ENCODE results near the gene KMT2D.
A peak's percentile ranks its signal among the peaks of the same experiment; 100 is the strongest.

KMT2D gene

GRCh38 chr12:49043241-49043640, 17.4 kb downstream of the KMT2D start:
- Histone ChIP-seq H3K4me3 (replicated peaks; ENCODE audit: insufficient read depth, low read length) (no peak overlapping the region), H3K27me3 (ENCODE audit: insufficient read depth, poor library complexity, severe bottlenecking) (no peaks in the 10 kb centered on the region), H3K27ac (replicated peaks) (no peak overlapping the region)
- TF ChIP-seq POLR2AphosphoS5 (IDR thresholded peaks at IDR 0.05; ENCODE audit: low read depth): no peak
- no peak for TF ChIP-seq GABPA (IDR thresholded peaks at IDR 0.05; ENCODE audit: low read depth)
- TF ChIP-seq CTCF (IDR thresholded peaks at IDR 0.05; ENCODE audit: insufficient read depth, low read length): no peak
- TF ChIP-seq REST (IDR thresholded peaks at IDR 0.05; ENCODE audit: insufficient replicate concordance, low read depth): no peak
- no peak for TF ChIP-seq SPI1 (IDR thresholded peaks at IDR 0.05; ENCODE audit: borderline replicate concordance, low read depth)
- DNase-seq (ENCODE audit: low read depth in 1 of 2, low spot score in 1 of 2): no peak

DNA sequence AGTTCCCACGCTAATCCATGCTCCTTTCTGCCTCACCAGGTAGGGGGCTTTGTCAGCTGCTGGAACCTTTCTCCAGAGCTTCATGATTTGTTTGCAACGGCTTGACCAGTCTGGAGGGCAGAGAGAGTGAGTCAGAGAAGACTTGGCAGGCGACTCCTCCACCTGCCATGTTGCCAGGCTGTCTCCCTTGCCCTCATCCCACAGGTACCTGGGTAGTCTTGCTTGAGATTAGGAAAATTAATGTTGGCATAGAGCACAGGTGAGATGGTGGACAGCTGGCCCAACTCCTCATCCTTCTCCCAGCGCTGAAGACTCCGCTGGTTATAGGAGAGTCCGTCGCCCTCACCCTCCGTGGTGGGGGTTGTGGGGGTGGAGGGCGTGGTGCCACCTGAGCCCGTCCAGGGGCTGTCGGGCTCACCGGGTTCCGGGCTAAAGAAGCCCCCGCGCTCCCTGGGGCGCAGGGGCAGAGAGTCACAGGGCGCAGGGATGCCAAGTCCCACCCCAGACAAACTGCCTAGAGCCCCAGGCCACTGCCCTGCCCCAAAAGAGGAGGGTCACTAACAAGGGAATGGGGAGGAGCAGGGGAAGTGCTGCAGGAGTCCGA, 18.6 kb downstream of the KMT2D start:
- DNase-seq (ENCODE audit: low read depth in 1 of 2, low spot score in 1 of 2): no peak
- TF ChIP-seq GABPA (IDR thresholded peaks at IDR 0.05; ENCODE audit: low read depth): no peak
- no peak for TF ChIP-seq POLR2AphosphoS5 (IDR thresholded peaks at IDR 0.05; ENCODE audit: low read depth)
- no peak for TF ChIP-seq SPI1 (IDR thresholded peaks at IDR 0.05; ENCODE audit: borderline replicate concordance, low read depth)
- TF ChIP-seq REST (IDR thresholded peaks at IDR 0.05; ENCODE audit: insufficient replicate concordance, low read depth): no peak
- TF ChIP-seq CTCF (IDR thresholded peaks at IDR 0.05; ENCODE audit: insufficient read depth, low read length): no peak
- Histone ChIP-seq H3K4me3 (replicated peaks; ENCODE audit: insufficient read depth, low read length) (no peak overlapping the region), H3K27ac (replicated peaks) (no peak overlapping the region), H3K27me3 (ENCODE audit: insufficient read depth, poor library complexity, severe bottlenecking) (no peaks in the 10 kb centered on the region)

GRCh38 chr12:49041036-49041880, 19.3 kb downstream of the KMT2D start:
- no peak overlapping the region for H3K27ac ChIP-seq (replicated peaks)
- no peak overlapping the region for H3K4me3 ChIP-seq (replicated peaks; ENCODE audit: insufficient read depth, low read length)
- H3K27me3 ChIP-seq (ENCODE audit: insufficient read depth, poor library complexity, severe bottlenecking): no peaks in the 10 kb centered on the region
- TF ChIP-seq POLR2AphosphoS5 (IDR thresholded peaks at IDR 0.05; ENCODE audit: low read depth): peak; percentile 9; the same call in 1 of the 2 replicates
- no peak for TF ChIP-seq GABPA (IDR thresholded peaks at IDR 0.05; ENCODE audit: low read depth)
- DNase-seq (ENCODE audit: low read depth in 1 of 2, low spot score in 1 of 2): no peak

DNA sequence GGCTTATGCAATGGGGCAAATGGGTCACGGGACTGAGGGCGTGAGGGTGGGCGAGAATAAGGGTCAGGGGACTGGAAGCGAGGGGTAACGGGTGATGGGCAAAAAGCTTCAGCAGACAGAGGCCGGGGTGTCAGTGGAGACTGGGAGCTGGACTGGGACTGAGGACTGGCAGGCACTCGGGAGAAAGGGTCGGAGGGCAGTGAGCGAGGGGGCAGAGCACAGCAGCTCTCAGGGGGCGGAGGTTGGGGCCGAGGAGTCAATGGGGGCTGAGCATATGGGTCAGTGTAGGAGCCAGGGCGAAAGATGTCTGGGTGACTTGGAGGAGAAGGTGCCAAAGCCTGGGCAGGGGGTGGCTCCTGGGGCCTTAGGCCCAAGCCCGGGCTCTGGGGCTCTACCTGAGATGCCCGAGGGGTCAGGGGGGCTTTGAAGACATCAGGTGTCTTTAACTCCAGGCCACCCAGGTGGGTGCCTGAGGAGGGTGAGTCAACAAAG, 20.2 kb downstream of the KMT2D start:
- Histone ChIP-seq H3K27ac (replicated peaks) (no peak overlapping the region), H3K27me3 (ENCODE audit: insufficient read depth, poor library complexity, severe bottlenecking) (no peaks in the 10 kb centered on the region)
- DNase-seq (ENCODE audit: low read depth in 1 of 2, low spot score in 1 of 2): no peak

More for the DNA sequence above, 20.2 kb downstream of the KMT2D start:
- no peak overlapping the region for H3K4me3 ChIP-seq (replicated peaks; ENCODE audit: insufficient read depth, low read length)
- no peak for TF ChIP-seq REST (IDR thresholded peaks at IDR 0.05; ENCODE audit: insufficient replicate concordance, low read depth)
- TF ChIP-seq POLR2AphosphoS5 (IDR thresholded peaks at IDR 0.05; ENCODE audit: low read depth): no peak
- no peak for TF ChIP-seq SPI1 (IDR thresholded peaks at IDR 0.05; ENCODE audit: borderline replicate concordance, low read depth)
- no peak for TF ChIP-seq CTCF (IDR thresholded peaks at IDR 0.05; ENCODE audit: insufficient read depth, low read length)
- no peak for TF ChIP-seq GABPA (IDR thresholded peaks at IDR 0.05; ENCODE audit: low read depth)

Measured in HL-60 (cell line).